ENCODE results near the gene CENPB. TPM values are rescaled to one million over a fixed set of nuclear protein-coding genes. Genes with fewer than 3 reads are reported as not detected.

CENPB gene
- total RNA-seq, 2 experiments from 2014 or later: 25.1 to 25.3 TPM

DNA sequence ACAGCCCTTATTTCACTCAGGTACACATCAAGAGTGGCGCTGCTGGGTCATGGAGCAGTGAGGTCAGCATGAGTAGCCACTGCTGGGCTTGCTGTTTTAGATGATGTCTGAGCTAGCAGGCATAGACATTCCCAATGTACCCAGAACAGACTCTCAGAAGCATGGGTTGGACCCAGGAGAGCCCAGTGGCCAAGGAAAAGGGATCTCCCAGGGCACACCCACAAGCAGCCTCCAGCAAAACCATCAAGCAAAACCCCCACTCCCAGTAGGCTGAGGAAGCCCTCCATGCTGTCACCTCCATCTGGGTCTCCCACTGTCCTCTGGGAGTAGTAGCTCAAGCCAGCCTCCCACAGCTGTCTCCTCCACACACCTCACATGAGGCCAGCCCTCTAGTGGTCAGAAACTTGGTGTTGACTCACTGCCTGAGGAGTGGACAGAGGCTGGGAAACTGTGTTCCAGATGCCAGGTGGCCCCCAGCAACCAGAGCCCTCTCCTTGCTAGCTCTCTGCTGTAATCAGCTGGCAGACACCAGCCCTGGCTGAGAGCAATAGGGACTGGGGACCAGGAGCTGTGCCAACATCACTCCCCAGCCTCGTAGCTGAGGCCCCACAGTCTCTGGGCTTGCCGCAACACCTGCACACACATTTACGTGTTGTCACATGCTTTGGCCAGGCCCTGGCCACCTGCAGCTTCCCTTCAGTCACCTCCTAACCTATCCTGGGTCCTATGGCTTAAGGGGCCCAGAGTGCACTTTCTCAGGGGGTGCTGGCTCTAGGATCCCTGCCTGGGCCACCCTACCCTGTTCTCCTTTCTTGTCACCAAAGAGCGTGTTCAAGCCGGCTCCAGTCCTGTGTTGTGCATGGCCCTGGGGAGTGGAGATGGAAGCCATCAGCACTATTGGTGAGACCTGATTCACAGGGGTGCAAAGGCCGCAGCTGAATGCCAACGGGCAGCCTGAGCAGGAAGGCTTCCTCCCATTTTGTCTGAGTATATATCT, 31.9 kb upstream of the CENPB start:
- ChIA-PET POLR2A (interaction anchor here (0.7 to 4.5 kb wide), 6 partner anchors 19 to 51 kb away, joined by 3 to 75 read pairs (median 6); partner anchors contain the start of genes ADISSP, CDC25B, CENPB and SPEF1), CTCF (interaction anchor here (1.1 to 4.2 kb wide), 7 partner anchors 19 to 50 kb away, joined by 3 to 59 read pairs (median 6); partner anchors contain the start of genes CDC25B, CENPB and SPEF1)
- peaks cover 12% of the 10 kb centered on the region for H3K36me3 ChIP-seq (ENCODE audit: insufficient read depth, low read length)
- DNase-seq: peak in 2 of 14 experiments; percentile 51 to 62
- peaks cover 72% of the 10 kb centered on the region for H3K4me1 ChIP-seq (ENCODE audit: insufficient read depth, low read length)
- intact Hi-C loops (cut with DNase I, micrococcal nuclease): no loop called here
- no peak for ATAC-seq (ENCODE audit: poor library complexity)
- peaks cover 59% of the 10 kb centered on the region for H3K4me1 Mint-ChIP-seq (ENCODE audit: low read depth)
- no peaks in the 10 kb centered on the region for H3K9me3 Mint-ChIP-seq
- TF ChIP-seq, protein P1, sequence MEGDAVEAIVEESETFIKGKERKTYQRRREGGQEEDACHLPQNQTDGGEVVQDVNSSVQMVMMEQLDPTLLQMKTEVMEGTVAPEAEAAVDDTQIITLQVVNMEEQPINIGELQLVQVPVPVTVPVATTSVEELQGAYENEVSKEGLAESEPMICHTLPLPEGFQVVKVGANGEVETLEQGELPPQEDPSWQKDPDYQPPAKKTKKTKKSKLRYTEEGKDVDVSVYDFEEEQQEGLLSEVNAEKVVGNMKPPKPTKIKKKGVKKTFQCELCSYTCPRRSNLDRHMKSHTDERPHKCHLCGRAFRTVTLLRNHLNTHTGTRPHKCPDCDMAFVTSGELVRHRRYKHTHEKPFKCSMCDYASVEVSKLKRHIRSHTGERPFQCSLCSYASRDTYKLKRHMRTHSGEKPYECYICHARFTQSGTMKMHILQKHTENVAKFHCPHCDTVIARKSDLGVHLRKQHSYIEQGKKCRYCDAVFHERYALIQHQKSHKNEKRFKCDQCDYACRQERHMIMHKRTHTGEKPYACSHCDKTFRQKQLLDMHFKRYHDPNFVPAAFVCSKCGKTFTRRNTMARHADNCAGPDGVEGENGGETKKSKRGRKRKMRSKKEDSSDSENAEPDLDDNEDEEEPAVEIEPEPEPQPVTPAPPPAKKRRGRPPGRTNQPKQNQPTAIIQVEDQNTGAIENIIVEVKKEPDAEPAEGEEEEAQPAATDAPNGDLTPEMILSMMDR (IDR thresholded peaks at IDR 0.05): no peak
- H3K27me3 ChIP-seq (ENCODE audit: control insufficient read depth in 1 of 2, insufficient read depth in 2 of 2, low read length in 2 of 2): no peaks in the 10 kb centered on the region
- H3K9me3 ChIP-seq (ENCODE audit: control insufficient read depth in 1 of 2, insufficient read depth in 1 of 2, low read length in 2 of 2): no peaks in the 10 kb centered on the region
- peaks cover 25% of the 10 kb centered on the region for H3K36me3 Mint-ChIP-seq (ENCODE audit: low read depth)
- H3K4me3 Mint-ChIP-seq: peak overlapping the region; percentile 68
- no peak overlapping the region for H3K4me3 ChIP-seq (ENCODE audit: low read length)
- no peaks in the 10 kb centered on the region for H3K27me3 Mint-ChIP-seq
- no peak overlapping the region for H3K27ac ChIP-seq (ENCODE audit: low read depth in 1 of 2, low read length in 2 of 2)
- peak overlapping the region; percentile 99 for H3K27ac Mint-ChIP-seq

DNA sequence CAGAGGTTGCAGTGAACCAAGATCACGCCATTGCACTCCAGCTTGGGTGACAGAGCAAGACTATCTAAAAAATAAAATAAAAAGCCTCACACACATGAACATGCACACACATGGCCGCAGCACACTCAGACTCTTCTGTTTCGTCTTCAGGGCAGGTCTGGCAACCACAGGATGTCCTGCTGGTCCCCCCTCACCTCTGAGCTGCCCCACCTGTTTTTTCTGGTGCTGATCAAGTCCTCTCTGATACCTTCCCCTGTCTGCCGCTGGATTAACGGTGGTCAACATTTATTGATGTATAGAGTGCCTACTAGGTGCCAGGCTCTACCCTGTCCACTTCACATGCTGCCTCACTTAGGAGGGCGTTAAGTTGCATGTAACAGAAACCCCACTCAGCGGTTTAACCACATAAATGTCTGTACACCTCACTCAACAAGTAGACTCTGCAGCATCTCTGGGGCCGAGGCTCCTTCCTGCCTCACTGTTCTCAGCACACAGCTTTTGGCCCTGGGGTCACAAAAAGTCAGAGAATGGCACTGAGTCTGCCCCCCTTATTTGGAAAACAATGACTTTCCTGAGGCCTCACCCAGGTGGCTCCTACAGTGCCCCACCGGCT, 29.3 kb upstream of the CENPB start:
- H3K9me3 ChIP-seq (ENCODE audit: control insufficient read depth in 1 of 2, insufficient read depth in 1 of 2, low read length in 2 of 2): no peaks in the 10 kb centered on the region
- Mint-ChIP-seq H3K36me3 (ENCODE audit: low read depth) (peaks cover 3% of the 10 kb centered on the region), H3K4me1 (ENCODE audit: low read depth) (peaks cover 75% of the 10 kb centered on the region), H3K9me3 (no peaks in the 10 kb centered on the region), H3K27me3 (no peaks in the 10 kb centered on the region), H3K4me3 (peak overlapping the region; percentile 76), H3K27ac (peak overlapping the region; percentile 85)
- ChIA-PET POLR2A (interaction anchor here (1.0 to 6.6 kb wide), 6 partner anchors 12 to 267 kb away, joined by 3 to 89 read pairs (median 24); partner anchors contain the start of genes ADISSP, CDC25B and CENPB), CTCF (interaction anchor here (1.1 to 3.9 kb wide), 2 partner anchors 29 to 39 kb away, joined by 3 to 20 read pairs; partner anchors contain the start of gene CENPB)
- intact Hi-C loops (cut with DNase I, micrococcal nuclease): no loop called here
- H3K27me3 ChIP-seq (ENCODE audit: control insufficient read depth in 1 of 2, insufficient read depth in 2 of 2, low read length in 2 of 2): no peaks in the 10 kb centered on the region
- TF ChIP-seq, protein P1 (IDR thresholded peaks at IDR 0.05): no peak
- peak overlapping the region; percentile 21 to 47 for H3K27ac ChIP-seq (ENCODE audit: low read depth in 1 of 2, low read length in 2 of 2)
- H3K4me3 ChIP-seq (ENCODE audit: low read length): no peak overlapping the region
- H3K36me3 ChIP-seq (ENCODE audit: insufficient read depth, low read length): no peaks in the 10 kb centered on the region
- ATAC-seq (ENCODE audit: poor library complexity): no peak
- DNase-seq: peak in 9 of 14 experiments; percentile 23 to 73 (median 48)
- H3K4me1 ChIP-seq (ENCODE audit: insufficient read depth, low read length): peaks cover 90% of the 10 kb centered on the region

DNA sequence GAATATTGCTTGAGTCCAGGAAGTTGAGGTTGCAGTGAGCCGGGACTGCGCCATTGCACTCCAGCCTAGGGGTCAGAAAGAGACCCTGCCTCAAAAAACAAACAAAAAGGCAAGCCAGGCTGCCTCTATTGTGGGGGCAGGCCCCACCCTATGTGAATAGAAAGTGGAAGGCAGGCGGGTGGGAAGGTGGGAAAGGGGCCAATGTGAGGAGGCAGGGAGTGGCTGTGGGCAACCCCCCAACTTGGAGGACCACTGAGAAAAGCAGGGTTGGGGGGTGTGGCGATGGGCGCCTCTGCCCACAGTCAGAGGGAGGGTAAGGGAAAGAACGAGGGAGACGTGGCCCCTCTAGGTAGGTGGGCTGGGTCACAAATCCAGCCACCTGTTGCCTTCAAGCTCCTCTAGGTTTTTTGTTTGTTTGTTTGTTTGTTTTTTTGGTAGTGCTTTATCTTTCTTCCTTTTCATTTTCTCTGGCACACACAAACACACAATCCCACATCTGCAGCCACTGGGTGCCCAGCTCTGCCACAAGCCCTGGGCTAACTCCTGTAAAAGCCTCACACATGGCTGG, 28.5 kb upstream of the CENPB start:
- Histone ChIP-seq H3K27ac (ENCODE audit: low read depth in 1 of 2, low read length in 2 of 2) (peak overlapping the region; percentile 21 to 47), H3K36me3 (ENCODE audit: insufficient read depth, low read length) (no peaks in the 10 kb centered on the region), H3K9me3 (ENCODE audit: control insufficient read depth in 1 of 2, insufficient read depth in 1 of 2, low read length in 2 of 2) (no peaks in the 10 kb centered on the region), H3K4me3 (ENCODE audit: low read length) (no peak overlapping the region), H3K27me3 (ENCODE audit: control insufficient read depth in 1 of 2, insufficient read depth in 2 of 2, low read length in 2 of 2) (no peaks in the 10 kb centered on the region), H3K4me1 (ENCODE audit: insufficient read depth, low read length) (peaks cover 97% of the 10 kb centered on the region)
- intact Hi-C loops (cut with DNase I, micrococcal nuclease): loop anchor here in 1 of 2 experiments (5.0 kb wide), 1 partner anchor 48 kb away; the partner anchor contains the start of gene ADISSP
- Mint-ChIP-seq H3K27me3 (no peaks in the 10 kb centered on the region), H3K9me3 (no peaks in the 10 kb centered on the region), H3K36me3 (ENCODE audit: low read depth) (no peaks in the 10 kb centered on the region), H3K27ac (peak overlapping the region; percentile 85), H3K4me1 (ENCODE audit: low read depth) (peaks cover 77% of the 10 kb centered on the region), H3K4me3 (no peak overlapping the region)
- ChIA-PET POLR2A (interaction anchor here (1.0 to 6.6 kb wide), 6 partner anchors 10 to 268 kb away, joined by 3 to 89 read pairs (median 24); partner anchors contain the start of genes ADISSP, CDC25B and CENPB), CTCF (interaction anchor here (1.1 to 3.9 kb wide), 2 partner anchors 28 to 40 kb away, joined by 3 to 20 read pairs; partner anchors contain the start of gene CENPB)
- TF ChIP-seq, protein P1 (IDR thresholded peaks at IDR 0.05): no peak
- no peak for ATAC-seq (ENCODE audit: poor library complexity)
- DNase-seq: peak in 1 of 14 experiments; percentile 9
